Measurements from ENCODE around the gene RBPMS2. TPM values are rescaled to one million over a fixed set of nuclear protein-coding genes. Genes with fewer than 3 reads are reported as not detected.

The RBPMS2 gene
- polyA plus RNA-seq, 1 of the 3 experiments (the other 2 are of a cell fraction), result 6.5 TPM

GRCh38 chr15:64701482-64702184 is 73.8 kb downstream of the RBPMS2 start:
- H3F3A ChIP-seq (replicated peaks; ENCODE audit: insufficient read depth), result no peaks in the 10 kb centered on the region
- H3K4me1 ChIP-seq (ENCODE audit: control insufficient read depth in 1 of 2, insufficient read depth in 2 of 2, low read depth in 1 of 2, low read length in 1 of 2), result peaks cover 35 to 49% of the 10 kb centered on the region in 2 experiments
- no peaks in the 10 kb centered on the region for H3K9me2 ChIP-seq
- peak overlapping the region; percentile 89 for H3K4me2 ChIP-seq
- POLR2A ChIA-PET, result no interaction called here
- no peaks in the 10 kb centered on the region for H3K27me3 ChIP-seq (ENCODE audit: insufficient read depth)
- H2AFZ ChIP-seq (ENCODE audit: low read depth), result no peak overlapping the region
- peaks cover 64% of the 10 kb centered on the region for H3K79me2 ChIP-seq (ENCODE audit: insufficient read depth)
- peak overlapping the region; percentile 93 for H3K9ac ChIP-seq
- 45% methylated on average over 5 of the region's 5 CpGs for WGBS (ENCODE audit: low lambda C conversion rate)
- peak overlapping the region; percentile 70 to 75 for H3K4me3 ChIP-seq (ENCODE audit: low read depth in 2 of 2, low read length in 1 of 2)
- peak overlapping the region; percentile 58 to 63; a peak in 2 of 4 replicates for H3K27ac ChIP-seq (ENCODE audit: low read depth in 2 of 2, low read length in 1 of 2)
- H4K20me1 ChIP-seq (ENCODE audit: insufficient read depth), result peaks cover 53% of the 10 kb centered on the region
- no peak for DNase-seq
- H3K9me3 ChIP-seq, result no peaks in the 10 kb centered on the region
- no peak for TF ChIP-seq TAF1 (IDR thresholded peaks at IDR 0.05; ENCODE audit: borderline replicate concordance, low read depth, low read length)
- CTCF ChIA-PET, result interaction anchor here (1.0 to 24.7 kb wide), 8 partner anchors 11 to 529 kb away, joined by 3 to 513 read pairs (median 4); no protein-coding TSS in a partner anchor
- peaks cover 3 to 4% of the 10 kb centered on the region in 2 experiments for H3K36me3 ChIP-seq (replicated peaks in 1 of 2; ENCODE audit: control insufficient read depth in 1 of 2, insufficient read depth in 2 of 2, low read length in 1 of 2)

- WGBS (ENCODE audit: low lambda C conversion rate), result 66% methylated on average over 3 of the region's 3 CpGs
- H3K4me2 ChIP-seq, result peak overlapping the region; percentile 89
- 0 out of 2 replicates have a peak overlapping the region, but pooled peaks have one; percentile 93 for H3K9ac ChIP-seq
- ChIA-PET CTCF (interaction anchor here (1.0 to 24.7 kb wide), 8 partner anchors 10 to 528 kb away, joined by 3 to 513 read pairs (median 4); no protein-coding TSS in a partner anchor), POLR2A (no interaction called here)
- peaks cover 3 to 4% of the 10 kb centered on the region in 2 experiments for H3K36me3 ChIP-seq (replicated peaks in 1 of 2; ENCODE audit: control insufficient read depth in 1 of 2, insufficient read depth in 2 of 2, low read length in 1 of 2)
- peak overlapping the region; percentile 70 to 75; a peak in 3 of 4 replicates for H3K4me3 ChIP-seq (ENCODE audit: low read depth in 2 of 2, low read length in 1 of 2)
- H3F3A ChIP-seq (replicated peaks; ENCODE audit: insufficient read depth), result no peaks in the 10 kb centered on the region
- H3K9me2 ChIP-seq, result no peaks in the 10 kb centered on the region
- H2AFZ ChIP-seq (ENCODE audit: low read depth), result no peak overlapping the region
- H3K4me1 ChIP-seq (ENCODE audit: control insufficient read depth in 1 of 2, insufficient read depth in 2 of 2, low read depth in 1 of 2, low read length in 1 of 2), result peaks cover 35 to 50% of the 10 kb centered on the region in 2 experiments
- H3K79me2 ChIP-seq (ENCODE audit: insufficient read depth), result peaks cover 69% of the 10 kb centered on the region
- no peak for DNase-seq
- no peaks in the 10 kb centered on the region for H3K27me3 ChIP-seq (ENCODE audit: insufficient read depth)
- no peak overlapping the region; a peak in 1 of 4 replicates for H3K27ac ChIP-seq (ENCODE audit: low read depth in 2 of 2, low read length in 1 of 2)
- no peak for TF ChIP-seq RAD21 (IDR thresholded peaks at IDR 0.05; ENCODE audit: low read length)
- TF ChIP-seq ZBTB33 (IDR thresholded peaks at IDR 0.05; ENCODE audit: borderline replicate concordance, low read depth), result no peak
- TF ChIP-seq FOXJ3 (CRISPR knock-in tag; IDR thresholded peaks at IDR 0.05), result no peak
- no peak for TF ChIP-seq FOXM1 (IDR thresholded peaks at IDR 0.05; ENCODE audit: low read depth)
- TF ChIP-seq GATA2 (CRISPR knock-in tag; IDR thresholded peaks at IDR 0.05), result no peak
- TF ChIP-seq MEF2A (IDR thresholded peaks at IDR 0.05; ENCODE audit: borderline replicate concordance, low read depth), result no peak
- no peak for TF ChIP-seq NFIC (IDR thresholded peaks at IDR 0.05; ENCODE audit: borderline replicate concordance)
- no peak for TF ChIP-seq IRF3 (IDR thresholded peaks at IDR 0.05; ENCODE audit: low read depth, low read length)
- no peak for TF ChIP-seq RXRA (IDR thresholded peaks at IDR 0.05; ENCODE audit: borderline replicate concordance, low read depth)
- TF ChIP-seq TAF1 (IDR thresholded peaks at IDR 0.05; ENCODE audit: borderline replicate concordance, low read depth, low read length), result no peak
- TF ChIP-seq TCF12 (IDR thresholded peaks at IDR 0.05), result no peak
- TF ChIP-seq RFX5 (IDR thresholded peaks at IDR 0.05; ENCODE audit: low read length), result no peak
- TF ChIP-seq REST (IDR thresholded peaks at IDR 0.05; ENCODE audit: low read depth, low read length), result no peak
- no peak for TF ChIP-seq RCOR1 (IDR thresholded peaks at IDR 0.05; ENCODE audit: low read length)
- no peak for TF ChIP-seq EP300 (IDR thresholded peaks at IDR 0.05; ENCODE audit: borderline replicate concordance in 1 of 2, low read depth in 1 of 2, low read length in 1 of 2)
- TF ChIP-seq POLR2AphosphoS5 (IDR thresholded peaks at IDR 0.05; ENCODE audit: low read depth, low read length), result no peak
- TF ChIP-seq FOSL2 (IDR thresholded peaks at IDR 0.05; ENCODE audit: borderline replicate concordance, low read depth), result no peak
- no peak for TF ChIP-seq CHD2 (IDR thresholded peaks at IDR 0.05; ENCODE audit: low read length, partially characterized antibody)
- TF ChIP-seq USF1 (IDR thresholded peaks at IDR 0.05; ENCODE audit: borderline replicate concordance, low read depth), result no peak
- H4K20me1 ChIP-seq (ENCODE audit: insufficient read depth), result peaks cover 59% of the 10 kb centered on the region
- H3K9me3 ChIP-seq, result no peaks in the 10 kb centered on the region
Observed at GRCh38 chr15:64701051-64701450, 74.3 kb downstream of the RBPMS2 start.
